Endothelial cell of umbilical vein (primary cell): ENCODE results near the gene FBXL3. TPM values are rescaled to one million over a fixed set of nuclear protein-coding genes. Genes with fewer than 3 reads are reported as not detected.

ENCODE experiments used
- BruUV-seq: library from RNA; stranded (reverse); fragments of 400-500 nt; replicated peaks from 2 replicates; lab custom pipeline; 2021; lab: Mats Ljungman, UMichigan
- CTCF ChIA-PET: fragments of 300-600, 350-600 bp; sonication (Branson Sonifier 250); formaldehyde crosslinking; loops from one replicate; lab custom pipeline; 2021; ENCODE audit warnings: antibody characterized with exemption, inconsistent platforms; lab: Charles Lee
- POLR2A ChIA-PET: fragments of 300-600, 350-600 bp; sonication (Branson Sonifier 250); formaldehyde crosslinking; loops from one replicate; lab custom pipeline; 2021; ENCODE audit warnings: antibody characterized with exemption, inconsistent platforms; lab: Charles Lee
- DNase-seq: peaks from one replicate; pipeline ENCODE4 v3.0.0-alpha.2; 2011; ENCODE audit warnings: low read depth, low spot score
- FAIRE-seq: peaks from 2 replicates; lab custom pipeline; 2011; peaks lifted over from hg19 to GRCh38; lab: Jason Lieb, UNC
- H2AFZ ChIP-seq: 2 replicates; pipeline ENCODE4 v1.6.0; 2012; ENCODE audit warnings: low read depth, low read length, control low read depth, inconsistent platforms
- H3K27ac ChIP-seq: 2 replicates; pipeline ENCODE4 v1.5.1; 2011; ENCODE audit warnings: low read depth, mild to moderate bottlenecking, control low read depth, low read length, moderate library complexity; ENCODE audit not compliant: insufficient read depth
- H3K27me3 ChIP-seq, 2 experiments: 2 replicates each; pipeline versions ENCODE4 v1.6.0 to v1.6.1; 2011; ENCODE audit warnings: low read length in 2 of 2, mixed read lengths in 1 of 2; ENCODE audit not compliant: control insufficient read depth in 2 of 2, insufficient read depth in 2 of 2
- H3K36me3 ChIP-seq, 2 experiments: 2 replicates in 1 of 2; 3 replicates in 1 of 2; pipeline ENCODE4 v1.5.1; 2011; ENCODE audit warnings: low read length in 2 of 2, mild to moderate bottlenecking in 1 of 2, moderate library complexity in 1 of 2; ENCODE audit not compliant: control insufficient read depth in 2 of 2, insufficient read depth in 2 of 2; ENCODE audit errors: extremely low read depth in 1 of 2
- H3K4me1 ChIP-seq: 3 replicates; pipeline ENCODE4 v1.5.1; 2011; ENCODE audit warnings: mild to moderate bottlenecking, low read length; ENCODE audit not compliant: control insufficient read depth, insufficient read depth; ENCODE audit errors: extremely low read depth
- H3K4me2 ChIP-seq: 2 replicates; pipeline ENCODE4 v1.6.1; 2011; ENCODE audit warnings: low read length, control low read depth, mixed read lengths; ENCODE audit not compliant: insufficient read depth
- H3K4me3 ChIP-seq, 3 experiments: fragments of 200-600 bp in 1 of 3; sonication (generic), shearing (Covaris generic) in 1 of 3; replicated peaks in 1 of 3; 2 replicates each; pipeline ENCODE4 v1.5.1; 2011 to 2016; ENCODE audit warnings: control low read depth in 3 of 3, low read length in 3 of 3, mild to moderate bottlenecking in 2 of 3, inconsistent platforms in 1 of 3, low read depth in 1 of 3, moderate library complexity in 1 of 3; ENCODE audit not compliant: insufficient read depth in 1 of 3
- H3K79me2 ChIP-seq: 2 replicates; pipeline ENCODE4 v1.6.0; 2012; ENCODE audit warnings: low read length, inconsistent platforms; ENCODE audit not compliant: control insufficient read depth, insufficient read depth
- H3K9ac ChIP-seq: replicated peaks from 2 replicates; pipeline ENCODE3; 2011; ENCODE audit warnings: low read length, control low read depth; ENCODE audit not compliant: insufficient read depth; ENCODE audit errors: extremely low read depth
- H3K9me1 ChIP-seq: replicated peaks from 3 replicates; pipeline ENCODE4 v1.6.0; 2011; ENCODE audit warnings: mild to moderate bottlenecking, low read length; ENCODE audit not compliant: control insufficient read depth, insufficient read depth; ENCODE audit errors: extremely low read depth
- H3K9me3 ChIP-seq: replicated peaks from 2 replicates; pipeline ENCODE4 v1.5.1; 2012; ENCODE audit warnings: low read length, inconsistent platforms; ENCODE audit not compliant: control insufficient read depth, insufficient read depth
- H4K20me1 ChIP-seq: replicated peaks from 2 replicates; pipeline ENCODE3; 2011; ENCODE audit warnings: mild to moderate bottlenecking, low read length; ENCODE audit not compliant: control insufficient read depth, insufficient read depth; ENCODE audit errors: extremely low read depth
- CTCF ChIP-seq, 2 donors: IDR thresholded peaks; 1 replicate in 1 of 2; 2 replicates in 1 of 2; pipeline ENCODE4 v1.5.1; 2011; ENCODE audit warnings: low read length in 2 of 2, mild to moderate bottlenecking in 2 of 2, moderate library complexity in 2 of 2, control low read depth in 1 of 2, inconsistent platforms in 1 of 2, low read depth in 1 of 2; ENCODE audit not compliant: insufficient read depth in 1 of 2; ENCODE audit errors: extremely low read depth in 1 of 2
- EZH2 ChIP-seq: IDR thresholded peaks from 2 replicates; pipeline ENCODE4 v1.6.1; 2012; ENCODE audit warnings: borderline replicate concordance, low read depth, mild to moderate bottlenecking, moderate library complexity, low read length, inconsistent platforms; ENCODE audit not compliant: severe bottlenecking
- FOS ChIP-seq: IDR thresholded peaks from 2 replicates; pipeline ENCODE4 v1.6.1; 2011; ENCODE audit warnings: mild to moderate bottlenecking, low read length, moderate library complexity, borderline replicate concordance; ENCODE audit not compliant: insufficient read depth
- GATA2 ChIP-seq: IDR thresholded peaks from 2 replicates; pipeline ENCODE4 v1.7.0; 2011; ENCODE audit warnings: low read depth, mild to moderate bottlenecking, moderate library complexity, mixed read lengths, low read length; ENCODE audit not compliant: insufficient read length, insufficient read depth
- JUN ChIP-seq: IDR thresholded peaks from 2 replicates; pipeline ENCODE4 v1.6.1; 2011; ENCODE audit warnings: borderline replicate concordance, low read depth; ENCODE audit not compliant: insufficient read length, insufficient read depth
- MYC ChIP-seq: IDR thresholded peaks from one replicate; pipeline ENCODE4 v1.6.1; 2011; ENCODE audit warnings: mild to moderate bottlenecking, low read depth, low read length
- POLR2A ChIP-seq: IDR thresholded peaks from 2 replicates; pipeline ENCODE4 v1.6.1; 2012; ENCODE audit warnings: low read depth, mild to moderate bottlenecking, control low read depth, low read length
- POLR2AphosphoS5 ChIP-seq: IDR thresholded peaks from 2 replicates; pipeline ENCODE4 v1.6.1; 2012; ENCODE audit warnings: low read depth, mild to moderate bottlenecking, control low read depth, low read length, moderate library complexity; ENCODE audit not compliant: insufficient read depth
- dilution Hi-C: fragments of 300-500 bp; cut with MboI; formaldehyde crosslinking; loops from one replicate; pipeline ENCODE4 v1.15.0; 2019; ENCODE audit warnings: low sequenced_read_pairs; ENCODE audit not compliant: extremely low pct_ligation_motif_present
- intact Hi-C: fragments of 100-400 bp; cut with micrococcal nuclease; formaldehyde crosslinking; loops from one replicate; pipeline ENCODE4 v1.10.0; 2022
- polyA plus RNA-seq, 4 experiments: library from polyadenylated mRNA; depleted of rRNA in 3 of 4; stranded (reverse) in 3 of 4; unstranded in 1 of 4; fragments of >200 nt; gene quantifications; 2 replicates each; pipeline versions ENCODE4 v1.2.1 to v1.2.3, GENCODE V29; 2011 to 2012; ENCODE audit warnings: missing spikeins in 1 of 4
- total RNA-seq: library from RNA; stranded (reverse); gene quantifications from 2 replicates; pipeline ENCODE4 v1.2.3, GENCODE V29; 2021
- TF ChIP-seq, protein P1 (sequence below): IDR thresholded peaks from 2 replicates; pipeline ENCODE4 v1.6.1; 2011; ENCODE audit not compliant: insufficient read depth, insufficient read length

FBXL3 gene
- total and polyA plus RNA-seq, 2 donors (not counting 3 experiments of a cell fraction or from before 2014, with no cell fraction given) = 13.0 to 37.8 TPM

DNA sequence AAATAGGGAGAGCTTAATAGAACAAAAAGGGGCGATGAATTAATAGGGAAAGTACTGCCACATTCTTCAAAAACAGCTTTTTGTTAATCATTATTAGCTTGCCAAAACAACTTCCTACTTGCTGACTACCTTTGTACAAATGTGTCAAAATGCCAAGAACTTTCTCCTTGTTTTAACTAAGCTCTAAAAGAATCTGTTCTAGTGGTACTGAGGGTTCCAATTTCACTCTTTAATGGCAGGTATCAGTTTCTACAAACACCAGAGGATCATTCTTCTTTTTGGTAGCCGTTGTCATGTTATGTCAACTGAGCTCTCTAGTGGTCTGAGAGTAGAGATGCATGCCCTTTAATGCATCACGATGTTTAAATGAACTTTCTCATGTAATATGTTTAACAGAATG, 29.4 kb upstream of the FBXL3 start:
- H3K4me2 ChIP-seq = no peak overlapping the region
- H3K9me3 ChIP-seq = no peaks in the 10 kb centered on the region
- H3K27me3 ChIP-seq = no peaks in the 10 kb centered on the region
- ChIA-PET CTCF (interaction anchor here (0.6 to 2.2 kb wide), 4 partner anchors 9 to 202 kb away, joined by 3 to 7 read pairs (median 4); no protein-coding TSS in a partner anchor), POLR2A (no interaction called here)
- no peaks in the 10 kb centered on the region for H3K79me2 ChIP-seq
- H2AFZ ChIP-seq = no peak overlapping the region
- TF ChIP-seq GATA2 (no peak), FOS (no peak)
- intact Hi-C loops = no loop called here
- H3K36me3 ChIP-seq = peaks cover 17 to 18% of the 10 kb centered on the region in 2 experiments
- H3K4me3 ChIP-seq = no peak overlapping the region
- H3K9ac ChIP-seq = no peak overlapping the region
- H3K27ac ChIP-seq = no peak overlapping the region
- no peaks in the 10 kb centered on the region for H3K4me1 ChIP-seq
- H3K9me1 ChIP-seq = no peaks in the 10 kb centered on the region
- dilution Hi-C loops = no loop called here
- DNase-seq = no peak
- no peaks in the 10 kb centered on the region for H4K20me1 ChIP-seq
- BruUV-seq = no TSS peak
- no peak for FAIRE-seq

- no peak overlapping the region for H3K4me2 ChIP-seq
- H3K9me1 ChIP-seq = no peaks in the 10 kb centered on the region
- CTCF ChIA-PET = interaction anchor here (0.8 to 1.8 kb wide), 4 partner anchors 8 to 423 kb away, joined by 3 to 6 read pairs (median 4); no protein-coding TSS in a partner anchor
- no peak overlapping the region for H3K9ac ChIP-seq
- no peak overlapping the region for H2AFZ ChIP-seq
- dilution Hi-C loops (no loop called here), intact Hi-C loops (no loop called here)
- no TSS peak for BruUV-seq
- no peaks in the 10 kb centered on the region for H4K20me1 ChIP-seq
- FAIRE-seq = no peak
- no peaks in the 10 kb centered on the region for H3K79me2 ChIP-seq
- POLR2A ChIA-PET = no interaction called here
- no peaks in the 10 kb centered on the region for H3K4me1 ChIP-seq
- no peaks in the 10 kb centered on the region for H3K9me3 ChIP-seq
- no peaks in the 10 kb centered on the region for H3K27me3 ChIP-seq
- no peak for TF ChIP-seq POLR2AphosphoS5
- TF ChIP-seq JUN = no peak
- no peak for TF ChIP-seq POLR2A
- no peak for TF ChIP-seq CTCF (IDR thresholded peaks at IDR 0.05; ENCODE audit: extremely low read depth in 1 of 2, insufficient read depth in 1 of 2, low read depth in 1 of 2, low read length in 2 of 2)
- TF ChIP-seq, protein P1, sequence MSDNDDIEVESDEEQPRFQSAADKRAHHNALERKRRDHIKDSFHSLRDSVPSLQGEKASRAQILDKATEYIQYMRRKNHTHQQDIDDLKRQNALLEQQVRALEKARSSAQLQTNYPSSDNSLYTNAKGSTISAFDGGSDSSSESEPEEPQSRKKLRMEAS = no peak
- no peak for TF ChIP-seq MYC
- TF ChIP-seq EZH2 = no peak
- no peak for TF ChIP-seq GATA2
- no peak for TF ChIP-seq FOS
- no peak for DNase-seq
- peaks cover 18% of the 10 kb centered on the region in 2 experiments for H3K36me3 ChIP-seq
- H3K4me3 ChIP-seq = no peak overlapping the region
- H3K27ac ChIP-seq = no peak overlapping the region
Observed at GRCh38 chr13:77055158-77055557, 28.2 kb upstream of the FBXL3 start.
